Stimulated activated effector memory CD8-positive, alpha-beta T cell treated with anti-CD3 and anti-CD28 coated beads, Interleukin-12 subunit alpha, Interleukin-12 subunit beta, amount 100 ng/mL, for 72 hours (primary cell): ENCODE data around the gene SLC35E4.
"Not testable (repeated sequence)": the region's sequence is repeated elsewhere in the genome, so short reads cannot be mapped to it uniquely, and the experiment has no call there.

ENCODE experiments used
- ATAC-seq: fragments of 150-1000 bp; cut with Tn5 transposase; 2 replicates; pipeline ENCODE4 v1.10.0; 2021
- DNase-seq, 2 donors: peaks; one replicate each; pipeline ENCODE4 v3.0.0; 2021 to 2022; ENCODE audit warnings: low spot score in 2 of 2
- H3K27ac Mint-ChIP-seq: one replicate; pipeline ENCODE4 v1.8.0; 2022; ENCODE audit warnings: mild to moderate bottlenecking, mixed read lengths
- H3K36me3 Mint-ChIP-seq: one replicate; pipeline ENCODE4 v1.8.0; 2022; ENCODE audit warnings: mild to moderate bottlenecking, mixed read lengths
- H3K4me1 Mint-ChIP-seq: one replicate; pipeline ENCODE4 v1.8.0; 2022; ENCODE audit warnings: mixed read lengths
- H3K4me3 Mint-ChIP-seq: one replicate; pipeline ENCODE4 v1.8.0; 2022; ENCODE audit warnings: mild to moderate bottlenecking, mixed read lengths
- H3K9me3 Mint-ChIP-seq: one replicate; pipeline ENCODE4 v1.8.0; 2022; ENCODE audit warnings: mixed read lengths

SLC35E4 gene

DNA sequence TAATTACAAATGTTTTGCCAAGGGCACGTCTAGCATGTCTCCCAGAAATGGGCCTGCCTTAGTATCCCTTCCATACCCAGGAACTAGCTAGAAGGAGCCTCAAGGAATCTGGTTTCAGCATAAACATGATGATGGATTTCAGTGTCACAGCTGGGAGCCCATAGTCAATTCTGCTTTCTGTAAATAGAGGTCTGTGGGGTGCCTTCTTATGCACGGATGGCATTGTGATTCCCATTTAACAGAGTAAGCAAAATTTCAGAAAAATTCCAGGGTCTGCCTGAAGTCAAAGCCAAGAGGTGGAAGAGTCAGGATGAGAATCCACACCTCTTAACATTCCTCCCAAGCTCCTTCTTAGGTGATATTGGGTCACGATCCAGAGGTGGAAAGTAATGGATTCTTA, 20.0 kb downstream of the SLC35E4 start:
- peaks cover 13% of the 10 kb centered on the region for H3K4me1 Mint-ChIP-seq
- ATAC-seq = no peak

DNA sequence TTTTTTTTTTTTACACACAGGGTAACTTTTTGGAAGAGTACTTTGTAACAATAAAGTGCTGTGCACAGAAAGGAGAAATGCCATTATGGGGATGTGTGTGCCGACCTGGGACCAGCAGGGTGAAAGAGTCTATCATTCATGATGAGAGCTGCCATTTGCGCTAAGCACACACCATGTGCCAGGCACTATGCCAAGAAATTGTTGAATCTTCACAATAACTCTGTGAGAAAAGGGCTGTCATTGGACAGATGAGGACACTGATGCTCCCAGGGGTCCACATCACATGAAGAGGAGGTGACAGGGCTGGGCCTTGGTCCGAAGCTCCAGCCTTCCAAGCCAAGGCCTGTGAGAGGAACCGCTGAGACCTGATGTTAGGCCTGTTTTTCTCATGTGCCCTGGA, 26.5 kb downstream of the SLC35E4 start:
- H3K4me3 Mint-ChIP-seq = no peak overlapping the region
- peaks cover 50% of the 10 kb centered on the region for H3K36me3 Mint-ChIP-seq
- H3K9me3 Mint-ChIP-seq = no peaks in the 10 kb centered on the region
- DNase-seq (no peak), ATAC-seq (no peak)
- peaks cover 11% of the 10 kb centered on the region for H3K4me1 Mint-ChIP-seq
- no peak overlapping the region for H3K27ac Mint-ChIP-seq

More for the DNA sequence above, 20.0 kb downstream of the SLC35E4 start:
- H3K4me3 Mint-ChIP-seq = no peak overlapping the region
- no peaks in the 10 kb centered on the region for H3K9me3 Mint-ChIP-seq
- no peak for DNase-seq
- peaks cover 18% of the 10 kb centered on the region for H3K36me3 Mint-ChIP-seq
- no peak overlapping the region for H3K27ac Mint-ChIP-seq

DNA sequence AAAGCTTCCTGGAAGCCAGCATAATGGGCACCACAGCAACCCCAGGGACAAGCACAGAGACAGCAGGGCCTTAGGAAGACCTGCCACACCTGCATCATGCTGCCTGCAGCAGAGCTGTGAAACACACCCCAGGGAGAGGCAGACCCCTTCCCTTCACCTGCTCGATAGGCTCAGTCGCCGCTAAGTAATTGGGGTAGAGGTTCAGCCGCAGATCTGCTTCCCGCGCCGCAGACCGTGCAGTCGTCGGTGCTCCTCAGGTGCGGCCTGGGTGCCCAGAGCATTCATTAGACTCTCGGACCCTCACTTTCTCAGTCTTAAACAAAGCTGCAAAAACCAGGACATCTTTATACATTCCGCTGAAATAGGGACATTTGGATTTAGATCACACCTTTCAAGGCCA, 29.2 kb downstream of the SLC35E4 start:
- Mint-ChIP-seq H3K4me1 (peaks cover 20% of the 10 kb centered on the region), H3K27ac (peak overlapping the region; percentile 71), H3K36me3 (peaks cover 39% of the 10 kb centered on the region), H3K4me3 (no peak overlapping the region), H3K9me3 (no peaks in the 10 kb centered on the region)
- DNase-seq (no peak), ATAC-seq (no peak)

DNA sequence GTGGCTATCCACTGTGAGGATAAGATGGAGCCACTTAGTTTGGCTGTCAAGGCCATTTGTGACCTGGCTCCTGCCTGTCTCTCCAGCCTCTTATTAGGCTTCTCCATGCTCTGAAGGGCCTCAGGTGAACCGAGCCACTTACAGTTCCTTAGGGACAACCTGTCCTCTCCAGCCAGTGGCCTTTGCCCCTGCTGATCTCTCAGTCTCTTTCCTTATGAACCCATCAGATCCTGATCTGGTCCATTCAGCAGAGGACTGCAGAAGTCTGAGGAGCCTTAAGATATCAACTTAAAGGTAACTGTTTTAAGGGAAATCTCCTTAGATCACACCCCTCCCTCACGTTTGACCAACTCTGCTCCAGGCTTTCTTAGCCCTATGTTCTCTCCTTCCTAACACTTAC, 29.7 kb downstream of the SLC35E4 start:
- H3K9me3 Mint-ChIP-seq = no peaks in the 10 kb centered on the region
- H3K27ac Mint-ChIP-seq = no peak overlapping the region
- DNase-seq (no peak), ATAC-seq (no peak)
- H3K4me1 Mint-ChIP-seq = peaks cover 20% of the 10 kb centered on the region
- no peak overlapping the region for H3K4me3 Mint-ChIP-seq
- peaks cover 34% of the 10 kb centered on the region for H3K36me3 Mint-ChIP-seq

DNA sequence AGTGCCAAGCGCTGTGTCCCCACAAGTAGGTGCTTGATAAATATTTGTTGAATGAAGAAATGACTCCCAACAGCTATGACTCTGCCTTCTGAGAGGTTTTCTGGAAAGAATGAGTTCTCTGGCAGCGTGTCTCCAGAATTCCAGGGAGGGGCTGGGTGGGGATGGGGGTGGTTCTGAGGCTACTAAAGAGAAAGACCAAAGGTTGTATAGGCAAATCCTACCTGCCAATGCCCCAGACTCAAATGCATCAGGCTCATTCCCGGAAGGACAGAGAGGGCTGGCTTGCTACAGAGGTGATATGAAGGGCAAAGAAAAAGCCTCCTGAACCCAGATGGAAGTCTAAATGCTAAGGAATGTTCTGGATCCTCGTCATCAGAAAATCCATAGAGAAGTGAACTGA, 30.2 kb downstream of the SLC35E4 start:
- Mint-ChIP-seq H3K36me3 (peaks cover 29% of the 10 kb centered on the region), H3K4me3 (peak overlapping the region; percentile 86), H3K4me1 (peaks cover 20% of the 10 kb centered on the region), H3K9me3 (no peaks in the 10 kb centered on the region), H3K27ac (no peak overlapping the region)
- DNase-seq (no peak), ATAC-seq (no peak)

DNA sequence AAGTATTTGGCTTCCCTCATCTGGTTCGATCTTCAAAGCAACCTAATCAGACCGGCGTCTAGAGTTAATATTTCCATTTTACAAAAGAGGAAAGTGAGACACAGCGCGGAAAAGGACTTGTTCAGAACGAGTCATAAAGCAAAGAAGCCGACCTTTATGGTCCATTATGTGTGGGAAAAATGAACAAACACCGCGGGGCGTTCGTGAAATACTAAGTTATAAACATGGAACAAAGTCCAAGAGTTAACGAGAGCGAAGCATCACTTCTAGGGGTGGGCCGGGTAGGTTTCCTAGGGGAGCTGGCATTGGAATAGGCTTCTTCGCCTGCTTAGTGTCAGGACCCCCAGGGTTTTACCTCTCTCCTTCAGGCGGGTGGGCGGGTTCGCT, 31.5 kb downstream of the SLC35E4 start:
- Mint-ChIP-seq H3K4me1 (peaks cover 20% of the 10 kb centered on the region), H3K9me3 (no peaks in the 10 kb centered on the region), H3K36me3 (peaks cover 16% of the 10 kb centered on the region), H3K27ac (peak overlapping the region; percentile 70), H3K4me3 (peak overlapping the region; percentile 86)
- ATAC-seq (no peak), DNase-seq (no peak)

DNA sequence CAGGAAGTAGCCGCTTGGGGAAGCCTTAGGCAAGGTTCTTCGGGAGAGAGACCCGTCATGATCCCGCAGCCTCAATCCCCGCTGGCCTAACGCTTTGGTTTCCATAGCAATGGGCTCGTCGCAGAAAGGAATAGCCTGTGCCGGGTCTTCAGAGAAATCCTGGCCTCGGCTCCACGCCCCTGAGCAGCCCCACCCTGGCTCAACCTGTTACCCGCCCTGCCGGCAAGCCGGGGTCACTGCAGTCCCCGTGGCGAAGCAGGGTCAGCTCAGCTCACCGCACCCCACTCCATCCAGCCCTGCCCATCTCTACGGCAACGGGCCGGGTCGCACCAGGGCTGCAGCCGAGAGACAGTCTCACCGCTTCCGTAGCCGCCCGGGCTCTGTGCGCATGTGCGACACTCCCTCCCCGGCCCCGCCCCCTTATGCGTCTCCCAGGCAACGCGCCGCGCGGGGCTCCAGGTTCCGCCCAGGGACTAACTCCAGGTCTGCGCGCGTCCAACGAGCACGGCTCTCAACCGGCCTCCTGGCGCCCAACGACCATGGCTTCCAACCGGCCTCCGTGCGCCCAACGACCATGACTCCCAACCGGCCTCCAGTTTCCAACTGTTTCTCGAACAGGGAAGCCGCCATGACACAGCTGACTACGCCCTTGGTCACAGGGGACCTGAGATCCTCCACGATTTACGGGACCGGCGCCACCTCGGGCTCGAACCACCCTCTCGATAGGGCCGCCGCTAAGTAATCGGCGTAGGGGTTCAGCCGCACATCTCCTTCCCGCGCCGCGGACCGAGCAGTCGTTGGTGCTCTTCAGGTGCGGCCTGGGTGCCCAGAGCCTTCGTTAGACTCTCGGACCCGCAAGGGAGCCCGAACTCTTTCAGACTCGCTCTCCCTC, 32.2 kb downstream of the SLC35E4 start, which contains the start of gene DUSP18:
DUSP18 (minus strand) TSS at position 382 of the 892 bp plus-strand sequence. CDS start 3,872 bp downstream, outside the sequence.
- peaks cover 9% of the 10 kb centered on the region for H3K36me3 Mint-ChIP-seq
- H3K9me3 Mint-ChIP-seq = no peaks in the 10 kb centered on the region
- H3K27ac Mint-ChIP-seq = peak within 1 kb of the TSS; percentile 70
- H3K4me1 Mint-ChIP-seq = peaks cover 20% of the 10 kb centered on the region
- DNase-seq (peak; percentile 93 to 98), ATAC-seq (peak; percentile 95)
- peak within 1 kb of the TSS; percentile 86 for H3K4me3 Mint-ChIP-seq

DNA sequence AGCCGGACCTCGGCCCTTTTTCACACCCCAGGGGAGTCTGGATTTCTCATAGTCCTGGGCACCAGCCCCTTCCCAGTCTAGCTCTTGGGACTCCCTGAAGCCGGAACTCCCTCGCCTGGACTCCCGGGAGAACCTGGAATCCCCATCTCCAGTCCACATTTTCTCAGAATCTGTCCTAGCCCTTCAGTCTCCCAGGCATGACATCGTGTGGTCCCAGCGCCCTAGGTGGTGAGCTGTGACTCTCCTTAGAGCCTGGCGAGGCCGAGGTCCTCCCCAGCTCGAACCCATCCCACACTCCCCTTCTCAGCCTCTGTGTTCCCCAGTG, 32.8 kb downstream of the SLC35E4 start:
- Mint-ChIP-seq H3K36me3 (peaks cover 3% of the 10 kb centered on the region), H3K4me1 (peaks cover 20% of the 10 kb centered on the region), H3K27ac (no peak overlapping the region), H3K9me3 (no peaks in the 10 kb centered on the region), H3K4me3 (peak overlapping the region; percentile 86)
- ATAC-seq (no peak), DNase-seq (no peak)

DNA sequence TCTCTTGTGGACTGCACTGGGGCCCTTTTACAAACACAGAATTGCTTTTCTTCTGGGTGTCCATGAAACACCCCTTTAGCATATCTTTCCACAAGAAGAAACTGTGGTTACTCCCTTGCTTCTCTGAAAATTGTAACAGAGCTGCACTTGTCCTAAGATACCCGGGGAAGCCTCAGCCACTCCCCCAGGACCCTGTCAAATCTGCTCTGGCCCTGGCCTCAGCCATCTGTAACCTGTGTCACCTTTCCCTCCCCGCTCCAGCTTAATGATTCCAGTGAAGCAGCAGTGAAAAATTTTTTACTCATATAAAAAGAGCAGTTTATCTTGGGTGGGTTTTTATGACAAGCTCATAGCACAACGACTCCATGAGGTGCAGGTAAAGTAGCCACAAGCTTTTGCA, 35.5 kb downstream of the SLC35E4 start:
- ATAC-seq (no peak), DNase-seq (no peak)
- Mint-ChIP-seq H3K36me3 (no peaks in the 10 kb centered on the region), H3K27ac (no peak overlapping the region), H3K4me3 (no peak overlapping the region), H3K4me1 (peaks cover 19% of the 10 kb centered on the region), H3K9me3 (no peaks in the 10 kb centered on the region)

DNA sequence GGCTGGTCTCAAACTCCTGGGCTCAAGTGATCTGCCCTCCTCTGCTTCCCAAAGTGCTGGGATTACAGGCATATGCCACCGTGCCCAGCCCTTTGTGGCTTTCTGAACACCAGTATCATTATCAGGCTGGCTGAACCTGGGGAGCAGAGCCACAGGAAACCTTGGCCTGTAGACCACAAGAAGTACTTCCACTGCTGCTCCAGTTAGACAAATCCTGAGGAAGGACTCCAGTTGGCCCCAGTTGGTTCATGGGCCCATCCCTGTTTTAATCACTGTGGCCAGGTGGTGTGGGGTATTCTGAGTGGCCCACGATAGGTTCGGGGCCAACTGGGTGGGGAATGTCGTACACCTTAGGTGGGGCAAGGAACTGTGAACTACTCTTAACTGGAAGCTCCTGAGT, 37.6 kb downstream of the SLC35E4 start:
- Mint-ChIP-seq H3K27ac (no peak overlapping the region), H3K4me3 (no peak overlapping the region), H3K9me3 (no peaks in the 10 kb centered on the region), H3K4me1 (peaks cover 8% of the 10 kb centered on the region), H3K36me3 (no peaks in the 10 kb centered on the region)
- no peak for ATAC-seq
- DNase-seq = no peak

DNA sequence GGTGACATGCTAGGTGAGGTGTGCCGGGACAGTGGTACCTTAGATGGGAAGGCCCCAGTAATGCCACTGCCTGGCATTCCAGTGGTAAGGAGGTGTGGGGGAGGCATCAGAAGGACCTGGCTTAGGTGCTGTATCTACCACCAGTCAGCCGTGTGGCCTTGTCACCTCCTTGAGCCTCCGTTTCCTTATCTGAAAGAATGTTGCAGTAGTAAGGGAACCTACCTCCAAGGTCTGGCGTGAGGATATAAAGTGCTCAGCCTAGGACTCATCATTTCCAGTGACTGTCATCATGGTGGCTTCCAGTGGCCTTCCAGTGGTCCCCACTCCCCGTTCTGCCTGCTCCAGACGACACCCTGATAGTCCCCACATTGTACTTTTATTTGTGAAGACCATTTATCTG, 38.9 kb downstream of the SLC35E4 start:
- no peak for DNase-seq
- H3K27ac Mint-ChIP-seq = no peak overlapping the region
- H3K36me3 Mint-ChIP-seq = no peaks in the 10 kb centered on the region
- H3K9me3 Mint-ChIP-seq = no peaks in the 10 kb centered on the region
- no peak for ATAC-seq
- no peak overlapping the region for H3K4me3 Mint-ChIP-seq
- H3K4me1 Mint-ChIP-seq = no peaks in the 10 kb centered on the region

DNA sequence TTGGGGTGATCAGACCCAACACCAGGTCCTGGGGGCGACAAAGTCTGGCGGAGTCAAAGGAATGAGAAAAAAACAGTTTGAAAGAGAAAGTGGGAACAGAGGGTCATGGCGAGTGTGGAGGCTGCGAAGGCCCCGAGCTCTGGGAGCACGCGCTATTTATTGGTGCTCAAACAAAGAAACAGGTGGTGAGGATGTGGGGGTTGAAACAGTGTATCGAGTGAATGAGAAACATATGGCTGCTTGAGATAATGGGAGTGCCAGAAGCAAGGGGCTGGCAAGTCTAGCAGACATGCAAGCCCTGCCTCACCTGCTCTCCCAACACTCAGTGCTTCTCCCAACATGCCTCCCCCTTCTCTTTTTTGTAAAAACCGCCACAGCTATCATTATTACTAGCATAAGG, 39.9 kb downstream of the SLC35E4 start:
- no peak overlapping the region for H3K4me3 Mint-ChIP-seq
- no peaks in the 10 kb centered on the region for H3K4me1 Mint-ChIP-seq
- no peak for DNase-seq
- no peak overlapping the region for H3K27ac Mint-ChIP-seq
- H3K36me3 Mint-ChIP-seq = no peaks in the 10 kb centered on the region
- ATAC-seq = no peak
- no peaks in the 10 kb centered on the region for H3K9me3 Mint-ChIP-seq

DNA sequence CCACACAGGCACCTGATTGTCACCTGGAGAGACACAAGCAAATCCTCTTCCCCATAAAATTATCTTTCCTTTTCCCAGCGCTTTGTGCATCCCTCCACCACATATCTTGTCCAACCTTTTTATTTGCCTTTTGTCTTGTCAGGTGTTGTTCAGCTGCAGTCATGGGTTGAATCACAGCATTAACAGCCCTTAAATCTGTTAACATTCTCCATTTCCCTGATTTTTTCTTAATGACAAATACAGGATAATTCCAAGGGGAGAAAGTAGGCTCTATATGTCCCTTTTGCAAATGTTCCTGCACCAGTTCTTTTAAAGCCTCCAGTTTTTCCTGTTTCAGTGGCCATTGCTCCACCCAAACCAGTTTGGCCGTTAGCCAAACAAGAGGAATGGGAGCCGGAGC, 41.0 kb downstream of the SLC35E4 start:
- H3K4me1 Mint-ChIP-seq = not testable (repeated sequence)

DNA sequence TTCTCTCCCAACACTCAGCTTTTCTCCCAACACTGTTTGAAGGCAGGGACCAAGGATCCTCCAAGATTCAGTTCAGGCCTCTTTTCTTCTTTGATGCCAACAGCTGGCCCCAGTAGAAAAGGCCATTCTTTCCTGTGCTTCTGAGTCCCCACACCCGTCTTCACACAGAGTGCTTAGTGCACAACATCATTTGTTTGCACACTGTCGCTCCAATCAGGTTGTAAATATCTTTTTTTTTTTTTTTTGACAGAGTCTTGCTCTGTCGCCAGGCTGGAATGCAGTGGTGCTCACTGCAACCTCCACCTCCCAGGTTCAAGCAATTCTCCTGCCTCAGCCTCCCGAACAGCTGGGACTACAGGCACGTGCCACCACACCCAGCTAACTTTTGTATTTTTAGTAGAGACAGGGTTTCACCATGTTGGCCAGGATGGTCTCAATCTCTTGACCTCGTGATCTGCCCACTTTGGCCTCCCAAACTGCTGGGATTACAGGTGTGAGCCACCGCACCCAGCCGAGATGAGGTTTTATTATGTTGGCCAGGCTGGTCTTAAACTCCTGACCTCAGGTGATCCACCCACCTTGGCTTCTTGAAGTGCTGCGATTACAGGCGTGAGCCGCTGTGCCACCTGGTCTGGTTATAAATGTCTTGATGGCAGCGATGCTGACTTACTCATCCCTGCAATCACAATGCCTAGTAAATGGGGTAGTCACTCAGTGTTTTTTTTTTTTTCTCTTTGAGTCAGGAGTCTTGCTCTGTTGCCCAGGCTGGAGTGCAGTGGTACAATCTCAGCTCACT, 44.5 kb downstream of the SLC35E4 start:
- not testable (repeated sequence) for DNase-seq, H3K36me3 Mint-ChIP-seq, H3K4me3 Mint-ChIP-seq, H3K9me3 Mint-ChIP-seq, H3K27ac Mint-ChIP-seq, H3K4me1 Mint-ChIP-seq, ATAC-seq

More for the DNA sequence above, 41.0 kb downstream of the SLC35E4 start:
- not testable (repeated sequence) for H3K27ac Mint-ChIP-seq, ATAC-seq, H3K36me3 Mint-ChIP-seq, H3K4me3 Mint-ChIP-seq, H3K9me3 Mint-ChIP-seq, DNase-seq

DNA sequence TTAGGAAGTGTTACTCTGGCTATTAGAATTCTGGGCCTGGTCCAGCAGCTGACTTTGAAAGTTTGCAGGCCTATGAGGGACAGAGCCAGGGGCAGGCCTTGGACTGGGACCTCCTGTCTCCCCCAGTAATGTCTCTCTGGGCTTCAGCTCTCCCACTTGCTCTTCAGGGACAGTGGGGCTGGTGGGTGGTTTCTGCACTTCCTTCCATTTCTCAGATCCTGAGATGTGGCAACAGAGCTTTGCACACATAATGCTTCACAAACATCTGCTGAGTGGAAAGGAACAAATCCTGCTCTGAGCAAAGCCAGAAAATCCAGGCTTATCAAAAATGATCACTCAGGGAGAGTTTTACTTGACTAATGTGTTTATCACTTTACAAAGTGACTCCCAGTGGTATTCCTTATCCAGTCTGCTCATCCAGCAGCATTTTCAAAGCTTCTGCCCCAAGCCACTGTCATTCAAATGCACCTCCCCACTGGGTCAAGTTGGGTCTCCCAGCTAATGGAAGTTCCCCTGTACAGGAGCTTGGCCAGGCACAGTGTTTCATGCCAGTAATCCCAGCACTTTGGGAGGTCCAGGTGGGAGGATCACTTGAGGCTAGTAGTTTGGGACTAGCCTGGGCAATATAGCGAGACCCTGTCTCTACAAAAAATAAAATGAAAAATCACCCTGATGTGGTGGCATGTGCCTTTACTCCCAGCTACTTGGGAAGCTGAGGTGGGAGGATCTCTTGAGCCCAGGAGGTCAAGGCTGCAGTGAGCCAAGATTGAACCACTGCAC, 45.6 kb downstream of the SLC35E4 start:
- Mint-ChIP-seq H3K4me1 (no peaks in the 10 kb centered on the region), H3K27ac (no peak overlapping the region), H3K4me3 (no peak overlapping the region), H3K9me3 (no peaks in the 10 kb centered on the region), H3K36me3 (no peaks in the 10 kb centered on the region)
- ATAC-seq (no peak), DNase-seq (no peak)
